Endometrium (tissue), 2 donors: ENCODE data around the gene GJA4.

Experiments
- FAIRE-seq: peaks from 2 replicates; lab custom pipeline; 2012; peaks lifted over from hg19 to GRCh38; lab: Jason Lieb, UNC
- donor health status: control.
- donor health status: control.

The GJA4 gene

GRCh38 chr1:34839526-34840305 is 46.9 kb downstream of the GJA4 start:
- FAIRE-seq: no peak

- FAIRE-seq: no peak
Measured at GRCh38 chr1:34840426-34840825, 47.6 kb downstream of the GJA4 start.

- no peak for FAIRE-seq
Measured at GRCh38 chr1:34842073-34842472, 49.3 kb downstream of the GJA4 start.

GRCh38 chr1:34842952-34843371 is 50.2 kb downstream of the GJA4 start:
- FAIRE-seq: no peak

GRCh38 chr1:34843392-34844251 is 50.8 kb downstream of the GJA4 start:
- FAIRE-seq: no peak

- FAIRE-seq: no peak
Measured at GRCh38 chr1:34844252-34844634, 51.4 kb downstream of the GJA4 start.
